IMR-90 (cell line): ENCODE data around the gene TSC1. TPM values are rescaled to one million over a fixed set of nuclear protein-coding genes. Genes with fewer than 3 reads are reported as not detected.

Source experiments
- ATAC-seq: fragments of 200-7000 bp; cut with Tn5 transposase; 2 replicates; pipeline ENCODE4 v1.9.1; 2020; ENCODE audit warnings: low read depth, mild to moderate bottlenecking, moderate library complexity
- BruUV-seq: library from RNA; stranded (reverse); fragments of 400-500 nt; replicated peaks from 2 replicates; lab custom pipeline; 2021; lab: Mats Ljungman, UMichigan
- CTCF ChIA-PET: fragments of 300-600 bp; formaldehyde crosslinking; extraction: SDS; loops from one replicate; lab custom pipeline; 2021; ENCODE audit warnings: antibody characterized with exemption; lab: Yijun Ruan, JAX
- POLR2A ChIA-PET: fragments of 300-600 bp; sonication (Branson Sonifier 250); formaldehyde crosslinking; loops from one replicate; lab custom pipeline; 2022; ENCODE audit warnings: antibody characterized with exemption; ENCODE audit not compliant: unreplicated experiment; lab: Charles Lee
- DNase-seq: peaks from one replicate; pipeline ENCODE4 v3.0.0; 2013
- H2AFZ ChIP-seq: replicated peaks from 2 replicates; pipeline ENCODE3; 2013; ENCODE audit warnings: low read length, mild to moderate bottlenecking; ENCODE audit not compliant: poor library complexity
- H2AK5ac ChIP-seq: 2 replicates; pipeline ENCODE4 v1.6.1; 2013; ENCODE audit warnings: low read depth, low read length, inconsistent platforms
- H2AK9ac ChIP-seq: replicated peaks from 2 replicates; pipeline ENCODE3; 2013; ENCODE audit warnings: mild to moderate bottlenecking, low read depth, low read length, moderate library complexity; ENCODE audit not compliant: poor library complexity
- H2BK120ac ChIP-seq: 2 replicates; pipeline ENCODE4 v1.6.1; 2013; ENCODE audit warnings: low read depth, low read length, inconsistent platforms
- H2BK15ac ChIP-seq: 3 replicates; pipeline ENCODE4 v1.6.1; 2013; ENCODE audit warnings: low read depth, low read length, inconsistent platforms
- H2BK20ac ChIP-seq: 2 replicates; pipeline ENCODE4 v1.6.1; 2013; ENCODE audit warnings: low read depth, mild to moderate bottlenecking, inconsistent platforms, low read length, moderate library complexity
- H2BK5ac ChIP-seq: 2 replicates; pipeline ENCODE4 v1.6.1; 2013; ENCODE audit warnings: mild to moderate bottlenecking, low read depth, low read length, inconsistent platforms; ENCODE audit not compliant: poor library complexity, severe bottlenecking
- H3K14ac ChIP-seq: replicated peaks from 2 replicates; pipeline ENCODE4 v1.6.1; 2013; ENCODE audit warnings: low read depth, low read length, inconsistent platforms
- H3K18ac ChIP-seq: 2 replicates; pipeline ENCODE4 v1.6.1; 2013; ENCODE audit warnings: low read depth, low read length, control low read depth
- H3K23ac ChIP-seq: 2 replicates; pipeline ENCODE4 v1.6.1; 2013; ENCODE audit warnings: low read depth, low read length, inconsistent platforms
- H3K27ac ChIP-seq: 2 replicates; pipeline ENCODE4 v1.5.1; 2013; ENCODE audit warnings: mild to moderate bottlenecking, control low read depth, low read length; ENCODE audit not compliant: insufficient read depth
- H3K27me3 ChIP-seq: 2 replicates; pipeline ENCODE4 v1.6.1; 2013; ENCODE audit warnings: low read length; ENCODE audit not compliant: control insufficient read depth, insufficient read depth
- H3K36me3 ChIP-seq: 2 replicates; pipeline ENCODE4 v1.6.1; 2013; ENCODE audit warnings: low read length, mixed read lengths; ENCODE audit not compliant: control insufficient read depth, insufficient read depth
- H3K4ac ChIP-seq: 2 replicates; pipeline ENCODE4 v1.6.1; 2013; ENCODE audit warnings: low read depth, low read length, inconsistent platforms
- H3K4me1 ChIP-seq: 2 replicates; pipeline ENCODE4 v1.6.1; 2013; ENCODE audit warnings: low read length, mixed read lengths; ENCODE audit not compliant: control insufficient read depth, insufficient read depth
- H3K4me2 ChIP-seq: 2 replicates; pipeline ENCODE4 v1.6.1; 2013; ENCODE audit warnings: low read depth, mild to moderate bottlenecking, control low read depth, low read length, moderate library complexity
- H3K4me3 ChIP-seq: 2 replicates; pipeline ENCODE4 v1.5.1; 2013; ENCODE audit warnings: low read depth, mild to moderate bottlenecking, control low read depth, low read length, moderate library complexity; ENCODE audit not compliant: insufficient read depth
- H3K56ac ChIP-seq: 2 replicates; pipeline ENCODE4 v1.6.1; 2013; ENCODE audit warnings: low read length, inconsistent platforms; ENCODE audit not compliant: insufficient read depth; ENCODE audit errors: extremely low read depth
- H3K79me1 ChIP-seq, 2 experiments: 2 replicates each; pipeline ENCODE4 v1.6.1; 2013; ENCODE audit warnings: low read length in 2 of 2, inconsistent platforms in 1 of 2, low read depth in 1 of 2
- H3K9ac ChIP-seq: 2 replicates; pipeline ENCODE4 v1.6.1; 2013; ENCODE audit warnings: low read depth, low read length, control low read depth
- H3K9me1 ChIP-seq: 2 replicates; pipeline ENCODE4 v1.6.1; 2013; ENCODE audit warnings: low read length, inconsistent platforms; ENCODE audit not compliant: insufficient read depth
- H3K9me3 ChIP-seq: 2 replicates; pipeline ENCODE4 v1.6.1; 2013; ENCODE audit warnings: low read length; ENCODE audit not compliant: control insufficient read depth, insufficient read depth
- H4K20me1 ChIP-seq: 2 replicates; pipeline ENCODE4 v1.6.1; 2013; ENCODE audit warnings: low read length, inconsistent platforms; ENCODE audit not compliant: insufficient read depth
- H4K5ac ChIP-seq: 2 replicates; pipeline ENCODE4 v1.6.1; 2013; ENCODE audit warnings: mild to moderate bottlenecking, low read depth, low read length, control low read depth
- H4K8ac ChIP-seq, 2 experiments: 2 replicates each; pipeline ENCODE4 v1.6.1; 2013; ENCODE audit warnings: low read depth in 2 of 2, low read length in 2 of 2, control low read depth in 1 of 2, inconsistent platforms in 1 of 2
- H4K91ac ChIP-seq: 2 replicates; pipeline ENCODE4 v1.6.1; 2013; ENCODE audit warnings: low read depth, low read length, inconsistent platforms; ENCODE audit not compliant: insufficient read depth
- RAD21 ChIP-seq: IDR thresholded peaks from 2 replicates; pipeline ENCODE4 v1.6.1; 2012; ENCODE audit warnings: low read length, improper control_type of control experiment
- WGBS, 2 experiments: methylation state at CpG; one replicate each; pipeline versions ENCODE4 v1.1.5 to v1.1.7; 2013; ENCODE audit warnings: missing lambda C conversion rate in 2 of 2; ENCODE audit not compliant: insufficient read length in 1 of 2; ENCODE audit errors: extremely low coverage in 2 of 2; 5-methylcytosine and 5-hydroxymethylcytosine counted together
- dilution Hi-C: fragments of 300-500 bp; cut with HindIII; formaldehyde crosslinking; loops from one replicate; pipeline ENCODE4 v1.14.3; 2018; ENCODE audit warnings: low sequenced_read_pairs; ENCODE audit not compliant: unreplicated experiment
- in situ Hi-C: fragments of 300-500 bp; cut with MboI; formaldehyde crosslinking; loops from 3 replicates; pipeline ENCODE4 v1.14.3; 2019; ENCODE audit warnings: low sequenced_read_pairs, inconsistent platforms, mixed read lengths
- intact Hi-C: fragments of 100-400 bp; cut with micrococcal nuclease; formaldehyde crosslinking; loops from 2 replicates; pipeline ENCODE4 v1.10.0; 2022
- polyA plus RNA-seq, 3 experiments: library from polyadenylated mRNA; depleted of rRNA; stranded (reverse); fragments of >200 nt; gene quantifications; 2 replicates each; pipeline ENCODE4 v1.2.3, GENCODE V29; 2012; ENCODE audit warnings: low replicate concordance in 1 of 3
- total RNA-seq: library from RNA; depleted of rRNA; stranded (reverse); fragments of >200 nt; gene quantifications from 2 replicates; pipeline ENCODE4 v1.2.3, GENCODE V29; 2012

The TSC1 gene
- total and polyA plus RNA-seq, 2 of the 4 experiments (the other 2 are of a cell fraction): 25.7 to 56.3 TPM

DNA sequence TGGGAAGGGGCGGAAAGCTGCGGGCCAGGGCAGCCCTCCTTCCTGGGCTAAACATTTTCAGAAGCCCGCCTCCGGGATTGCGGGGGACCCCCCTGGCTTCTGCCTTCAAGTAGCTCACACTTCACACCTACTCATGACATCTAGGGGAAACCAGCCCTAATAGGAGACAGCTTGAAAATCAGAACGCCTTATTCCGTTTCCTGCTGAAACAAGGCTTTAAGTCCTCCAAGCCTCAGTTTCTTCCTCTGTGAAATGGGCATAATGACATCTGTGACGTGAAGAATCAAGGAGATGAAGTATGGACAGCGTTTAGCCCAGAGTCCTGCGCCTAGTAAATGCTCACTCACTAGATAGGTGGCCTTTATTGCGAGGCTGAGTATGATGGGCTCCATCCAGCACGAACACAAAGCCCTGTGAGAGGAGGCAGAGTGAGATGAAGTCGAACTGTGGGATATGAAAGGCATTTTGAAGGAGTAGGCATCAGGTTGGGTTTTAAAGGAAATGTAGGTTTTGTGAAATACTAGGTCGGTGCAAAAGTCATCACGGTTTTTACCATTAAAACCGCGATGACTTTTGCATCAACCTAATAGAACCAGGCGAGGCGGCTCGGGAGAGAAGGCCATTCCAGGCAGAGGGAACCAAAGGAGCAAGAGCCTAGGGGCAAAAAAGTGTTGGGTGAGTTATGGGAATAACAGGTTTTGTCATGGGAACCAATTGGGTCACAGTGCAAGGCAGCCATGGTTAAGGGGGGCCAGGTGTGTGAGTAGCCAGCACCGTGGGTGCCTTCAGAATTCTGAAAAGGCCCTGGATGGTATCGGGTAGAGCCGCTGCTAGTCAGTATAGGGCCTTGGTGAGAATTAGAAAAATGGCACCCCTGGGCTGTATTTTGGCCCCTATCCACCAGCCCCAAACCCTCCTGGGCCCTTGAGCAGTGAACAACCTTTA, 1.0 kb upstream of the TSC1 start:
- peak overlapping the region; percentile 29; the same call in 1 of the 2 replicates for H3K56ac ChIP-seq
- H4K8ac ChIP-seq: peak overlapping the region; percentile 89 to 98
- peak overlapping the region; percentile 86 for H2BK5ac ChIP-seq
- H3K27ac ChIP-seq: peak overlapping the region; percentile 90
- BruUV-seq: no TSS peak
- peak overlapping the region; percentile 72; the same call in 1 of the 2 replicates for H3K23ac ChIP-seq
- 100% methylated on average over 2 of the region's 23 CpGs; no CpG with 5 or more reads in 1 of the 2 experiments for WGBS, 2 experiments
- peaks cover 12% of the 10 kb centered on the region; the same call in 1 of the 2 replicates for H4K20me1 ChIP-seq
- H3K9me3 ChIP-seq: no peaks in the 10 kb centered on the region
- H3K4ac ChIP-seq: peak overlapping the region; percentile 95
- ATAC-seq (no peak), DNase-seq (no peak)
- H3K18ac ChIP-seq: peak overlapping the region; percentile 40
- H2BK20ac ChIP-seq: peak overlapping the region; percentile 92
- dilution Hi-C loops (no loop called here), in situ Hi-C loops (no loop called here), intact Hi-C loops (no loop called here)
- peak overlapping the region; percentile 75 for H3K4me2 ChIP-seq
- peaks cover 17% of the 10 kb centered on the region for H3K9me1 ChIP-seq
- H3K4me1 ChIP-seq: peaks cover 19% of the 10 kb centered on the region
- peak overlapping the region; percentile 56 for H3K4me3 ChIP-seq
- H3K9ac ChIP-seq: peak overlapping the region; percentile 70
- H2BK15ac ChIP-seq: peak overlapping the region; percentile 91; the same call in 2 of the 3 replicates
- peak overlapping the region; percentile 47 for H3K14ac ChIP-seq
- peak overlapping the region; percentile 96 for H2AK9ac ChIP-seq
- H2AFZ ChIP-seq: peak overlapping the region; percentile 97
- H2BK120ac ChIP-seq: peak overlapping the region; percentile 94
- peak overlapping the region; percentile 98 for H4K91ac ChIP-seq
- H2AK5ac ChIP-seq: peak overlapping the region; percentile 99
- no peaks in the 10 kb centered on the region for H3K36me3 ChIP-seq
- H3K79me1 ChIP-seq: peaks cover 12 to 39% of the 10 kb centered on the region in 2 experiments
- CTCF ChIA-PET: no interaction called here
- POLR2A ChIA-PET: interaction anchor here (0.8 to 1.0 kb wide), 3 partner anchors 8 to 595 kb away, joined by 4 to 8 read pairs (median 6); no protein-coding TSS in a partner anchor
- no peak for TF ChIP-seq RAD21
- H4K5ac ChIP-seq: peak overlapping the region; percentile 99
- H3K27me3 ChIP-seq: no peaks in the 10 kb centered on the region
